IPS-NIHi11 (cell line): Measurements from ENCODE around the gene STPG4.
"Not testable (repeated sequence)": the region's sequence is repeated elsewhere in the genome, so short reads cannot be mapped to it uniquely, and the experiment has no call there.

ENCODE experiments used
- DNase-seq: peaks from one replicate; pipeline ENCODE4 v3.0.0; 2012; ENCODE audit warnings: mixed read lengths, low spot score

Gene STPG4

DNA sequence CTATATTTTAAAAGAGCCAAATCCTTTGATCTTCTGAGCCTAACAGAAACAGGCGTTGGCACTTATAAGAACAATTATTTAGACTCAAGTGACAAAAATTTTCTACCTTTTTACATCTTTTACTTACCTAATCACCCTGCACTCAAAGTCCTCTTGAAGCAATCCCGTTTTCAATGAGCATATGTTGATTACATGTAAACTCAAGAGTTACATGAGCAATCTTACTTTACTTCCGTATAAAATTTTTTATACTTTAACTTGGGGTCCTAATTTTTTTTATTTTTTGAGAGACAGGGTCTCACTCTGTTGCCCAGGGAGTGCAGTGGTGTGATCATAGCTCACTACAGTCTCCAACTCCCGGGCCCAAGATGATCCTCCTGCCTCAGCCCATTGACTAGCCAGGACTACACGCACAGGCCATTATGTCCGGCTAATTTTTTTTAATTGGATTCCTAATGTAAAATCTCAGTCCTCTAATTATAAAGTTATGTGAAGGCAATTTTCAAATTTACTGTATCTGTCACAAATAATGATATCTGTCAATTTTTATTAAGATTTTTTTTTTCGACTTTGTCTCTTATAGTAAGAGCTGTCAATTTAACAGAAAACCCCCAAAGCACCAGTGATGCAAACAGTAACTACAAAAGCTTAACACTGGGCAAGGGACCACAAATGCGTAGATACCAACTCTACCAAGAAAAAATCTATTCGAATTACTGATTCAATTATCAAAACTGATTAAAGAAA is 19.1 kb upstream of the STPG4 start:
- DNase-seq = no peak

- DNase-seq = no peak
Observed at GRCh38 chr2:47172922-47173695, 18.0 kb upstream of the STPG4 start.

DNA sequence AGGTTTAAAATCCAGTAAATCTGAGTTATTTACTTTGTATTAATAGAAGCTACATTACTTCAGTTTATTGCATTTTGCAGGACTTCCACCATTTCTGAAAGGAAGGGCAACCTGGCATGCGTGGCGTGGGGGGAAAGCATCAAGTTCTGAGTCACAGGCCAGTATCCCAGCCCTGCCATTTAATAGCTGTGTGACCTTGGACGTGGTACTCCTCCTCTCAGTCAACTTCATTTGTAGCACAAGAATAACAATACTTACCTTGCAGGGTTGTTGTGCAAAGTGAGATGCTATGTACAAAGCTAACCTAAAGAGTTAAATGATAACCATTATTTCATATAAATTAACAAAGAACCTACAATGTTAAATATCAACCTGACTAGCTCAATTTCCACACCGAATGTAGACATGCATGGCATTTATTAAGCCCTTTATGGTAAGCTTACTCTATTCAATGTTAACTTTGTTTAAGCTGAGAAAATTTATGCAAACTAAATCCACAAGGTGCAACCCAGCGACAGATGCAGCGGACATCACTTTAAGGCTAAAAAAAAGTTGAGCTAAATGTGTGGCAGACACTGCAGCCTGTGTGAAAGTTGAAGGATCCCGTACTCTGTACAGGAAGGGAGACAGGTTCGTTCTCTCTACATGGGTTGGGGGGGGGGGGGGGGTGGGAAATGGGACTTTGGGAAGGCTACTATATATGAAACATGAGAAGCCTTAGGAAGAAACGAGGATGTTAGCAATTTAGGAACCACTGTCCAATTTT is 17.2 kb upstream of the STPG4 start:
- DNase-seq = no peak

- no peak for DNase-seq
Observed at GRCh38 chr2:47169784-47170183, 14.7 kb upstream of the STPG4 start.

GRCh38 chr2:47168895-47169294 is 13.8 kb upstream of the STPG4 start:
- not testable (repeated sequence) for DNase-seq

GRCh38 chr2:47167149-47167548 is 12.0 kb upstream of the STPG4 start:
- no peak for DNase-seq

- DNase-seq = no peak
Observed at GRCh38 chr2:47165001-47165555, 10.0 kb upstream of the STPG4 start.

DNA sequence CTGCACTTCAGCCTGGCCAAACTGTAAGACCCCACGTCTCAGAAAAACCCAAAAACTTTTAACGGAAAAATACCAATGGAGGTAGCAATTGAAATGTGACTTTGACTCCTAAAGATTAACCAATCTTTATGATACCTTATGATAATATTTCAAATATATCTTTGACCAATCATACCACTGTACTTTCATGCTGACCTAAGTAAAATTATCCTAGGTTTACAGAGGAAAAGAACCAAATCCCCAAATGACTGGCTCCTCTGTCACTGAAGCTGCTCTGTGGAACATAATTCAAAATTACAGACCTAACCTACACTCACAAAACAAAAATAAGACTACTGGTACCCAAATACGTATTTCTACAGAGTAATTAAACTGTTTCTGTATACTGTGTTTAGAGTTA is 7.7 kb upstream of the STPG4 start:
- no peak for DNase-seq

DNA sequence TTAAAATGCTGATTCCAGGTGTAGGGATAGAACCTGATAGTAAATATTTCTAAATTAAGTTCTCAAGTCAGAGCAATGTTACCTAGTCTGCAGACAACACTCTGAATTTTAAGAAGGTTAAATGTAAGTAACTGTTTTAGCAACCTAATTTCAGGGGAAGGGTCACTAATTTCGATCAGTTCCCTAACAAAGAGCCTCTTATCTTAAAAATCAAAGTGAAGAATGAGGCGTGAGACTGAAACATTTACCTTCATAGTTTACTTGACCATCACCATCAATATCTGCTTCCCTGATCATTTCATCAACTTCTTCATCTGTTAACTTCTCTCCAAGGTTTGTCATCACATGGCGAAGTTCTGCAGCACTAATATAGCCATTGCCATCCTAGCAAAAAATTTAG is 6.4 kb upstream of the STPG4 start:
- DNase-seq = no peak

DNA sequence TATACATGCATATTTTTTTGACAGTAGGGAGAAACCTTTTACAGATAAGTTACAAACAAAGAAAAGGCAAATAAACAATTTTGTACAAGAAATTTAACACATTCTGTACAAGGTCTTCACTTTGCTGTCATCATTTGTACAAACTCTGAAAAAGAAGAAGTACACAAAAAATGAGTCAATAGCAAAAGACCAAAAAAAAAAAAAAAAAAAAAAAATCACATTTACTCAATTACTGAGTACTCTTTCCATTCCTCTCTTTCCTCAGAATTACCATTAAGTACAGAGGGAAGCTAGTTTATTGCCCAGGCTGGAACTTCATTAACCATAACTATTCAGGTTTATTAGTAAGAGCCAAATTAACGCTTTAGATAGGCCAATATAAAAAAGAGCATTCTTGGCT is 5.6 kb upstream of the STPG4 start:
- no peak for DNase-seq

DNA sequence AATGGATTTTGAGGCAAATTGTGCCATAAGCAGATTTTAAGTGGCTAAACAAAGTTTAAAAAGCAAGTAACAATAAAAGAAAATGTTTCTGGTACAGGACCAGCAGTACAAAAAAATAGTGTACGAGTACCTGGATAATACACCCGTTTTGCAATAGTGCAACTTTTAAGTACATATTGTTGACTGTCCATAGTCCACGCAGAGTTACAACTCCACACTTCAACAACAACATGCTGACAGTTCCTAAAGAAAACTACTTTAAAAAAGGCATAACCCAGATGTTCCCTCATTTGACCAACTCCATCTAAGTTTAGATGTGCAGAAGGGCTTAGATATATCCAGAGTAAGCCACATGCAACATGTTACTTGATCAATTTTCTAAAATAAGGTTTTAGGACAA is 5.1 kb upstream of the STPG4 start:
- no peak for DNase-seq

DNA sequence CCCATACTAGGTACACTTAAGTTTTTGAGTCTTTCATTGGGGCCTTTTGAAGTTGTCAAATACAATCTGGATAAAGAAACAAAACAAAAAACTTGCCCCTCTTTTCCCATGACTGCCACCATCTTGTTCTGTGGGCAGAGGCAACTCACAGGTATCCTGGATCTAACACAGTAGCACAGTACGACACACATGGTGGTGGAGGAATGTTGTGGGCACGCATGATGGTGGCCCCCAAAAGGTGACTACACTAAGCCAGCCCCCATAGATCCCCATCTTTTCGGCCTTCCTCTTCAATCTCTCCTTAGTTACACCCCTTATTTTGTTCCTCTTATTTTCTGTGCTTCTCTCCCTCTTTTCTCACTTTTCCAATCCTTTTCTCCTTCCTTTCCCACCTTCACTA is 4.5 kb upstream of the STPG4 start:
- no peak for DNase-seq

- DNase-seq = no peak
Observed at GRCh38 chr2:47158576-47158975, 3.5 kb upstream of the STPG4 start.

- no peak for DNase-seq
Observed at GRCh38 chr2:47152803-47153202, 2.3 kb downstream of the STPG4 start.

DNA sequence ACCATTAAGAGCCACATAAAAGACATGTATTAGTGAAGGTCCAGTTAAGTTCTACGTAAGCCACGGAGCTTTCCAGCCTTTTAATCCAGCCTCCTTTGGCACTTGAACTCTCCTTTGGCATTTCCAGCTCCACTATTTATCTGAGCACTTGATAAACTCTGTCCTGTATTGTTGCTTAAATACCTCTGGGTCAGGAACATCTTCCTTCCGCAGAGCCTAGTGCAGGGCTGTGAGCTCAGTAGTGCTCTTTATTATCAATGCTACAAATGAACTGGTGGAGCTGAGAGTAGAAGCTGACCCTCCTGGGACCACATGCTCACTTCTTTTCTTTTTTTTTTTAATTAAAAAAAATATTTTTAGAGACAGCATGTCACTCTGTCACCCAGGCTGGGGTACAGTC is 4.9 kb downstream of the STPG4 start:
- DNase-seq = no peak

GRCh38 chr2:47147021-47147420 is 8.1 kb downstream of the STPG4 start:
- no peak for DNase-seq

GRCh38 chr2:47145466-47145865 is 9.6 kb downstream of the STPG4 start:
- no peak for DNase-seq

DNA sequence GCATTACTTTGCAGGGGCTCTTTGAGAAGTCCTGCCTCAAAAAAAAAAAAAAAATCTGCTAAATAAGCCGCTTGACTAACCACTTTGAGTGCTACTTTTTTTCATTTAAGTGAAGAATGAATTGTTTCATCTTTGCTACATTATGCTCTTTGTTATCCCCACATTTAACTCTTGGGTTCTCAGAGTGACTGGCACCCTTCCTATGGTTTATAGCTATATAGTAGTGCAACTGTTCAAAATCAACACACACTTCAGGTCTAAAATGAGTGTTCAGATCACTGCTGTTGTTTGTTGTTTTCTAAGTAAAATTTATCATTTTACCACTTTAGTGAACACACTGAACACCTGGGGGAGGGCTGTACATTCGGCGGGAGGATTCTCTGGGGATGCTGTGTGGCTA is 13.6 kb downstream of the STPG4 start:
- DNase-seq = no peak

DNA sequence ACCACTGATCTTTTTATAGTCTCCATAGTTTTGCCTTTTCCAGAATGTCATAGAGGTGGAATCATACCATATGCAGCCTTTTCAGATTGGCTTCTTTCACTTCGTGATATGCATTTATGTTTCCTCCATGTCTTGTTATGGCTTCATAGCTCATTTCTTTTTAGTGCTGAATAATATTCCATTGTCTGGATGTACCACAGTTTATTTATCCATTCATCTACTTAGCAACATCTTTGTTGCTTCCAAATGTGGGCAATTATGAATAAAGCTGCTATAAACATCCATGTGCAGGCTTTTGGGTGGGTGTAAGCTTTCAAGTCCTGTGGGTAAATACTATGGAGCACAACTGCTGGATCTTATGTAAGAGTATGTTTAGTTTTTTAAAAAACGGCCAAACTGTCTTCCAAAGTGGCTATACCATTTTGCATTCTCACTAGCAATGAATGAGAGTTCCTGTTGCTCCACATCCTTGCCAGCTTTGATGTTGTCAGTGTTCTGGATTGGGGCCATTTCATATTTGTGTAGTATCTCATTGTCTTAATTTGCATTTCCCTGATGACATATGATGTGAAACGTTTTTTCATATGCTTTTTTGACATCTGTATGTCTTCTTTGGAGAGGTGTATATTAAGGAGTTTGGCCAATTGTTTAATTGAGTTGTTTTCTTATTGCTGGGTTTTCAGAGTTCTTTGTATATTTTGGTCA is 20.6 kb downstream of the STPG4 start:
- no peak for DNase-seq

- no peak for DNase-seq
Observed at GRCh38 chr2:47133046-47133445, 22.1 kb downstream of the STPG4 start.

- no peak for DNase-seq
Observed at GRCh38 chr2:47129191-47129706, 25.9 kb downstream of the STPG4 start.

- DNase-seq = no peak
Observed at GRCh38 chr2:47128705-47129104, 26.4 kb downstream of the STPG4 start.
